Left kidney (tissue), 8 donors: ENCODE data around the gene NRXN2. TPM values are rescaled to one million over a fixed set of nuclear protein-coding genes. Genes with fewer than 3 reads are reported as not detected.
A peak's percentile ranks its signal among the peaks of the same experiment; 100 is the strongest.

Source experiments
- DNase-seq: peaks from one replicate; pipeline ENCODE4 v3.0.0-alpha.2; 2013
- long read RNA-seq, 8 donors: transcript quantifications; one replicate each; lab custom pipeline, GENCODE V29; 2026
- polyA plus RNA-seq: library from polyadenylated mRNA; unstranded; fragments of 120-200 nt; gene quantifications from one replicate; pipeline ENCODE4 v1.2.1, GENCODE V29; 2013; ENCODE audit not compliant: insufficient read length

NRXN2 gene
- 14.9 TPM for polyA plus RNA-seq
- long read RNA-seq, donor 1, transcript NRXN2-210 (3 exons, 3,232 nt): major isoform, 5 of 8 reads
- long read RNA-seq, donor 1, partial matches to known transcripts: 0 of 8 reads
- long read RNA-seq, donor 1, other reads (novel, unspliced or antisense): 0 of 8 reads
- long read RNA-seq, donor 2, partial matches to known transcripts: 0 of 2 reads
- long read RNA-seq, donor 2, other reads (novel, unspliced or antisense): 0 of 2 reads
- long read RNA-seq, donor 3, partial matches to known transcripts: 0 of 2 reads
- long read RNA-seq, donor 3, other reads (novel, unspliced or antisense): 0 of 2 reads
- long read RNA-seq, donor 4: 0 reads
- long read RNA-seq, donor 5, partial matches to known transcripts: 0 of 3 reads
- long read RNA-seq, donor 5, other reads (novel, unspliced or antisense): 0 of 3 reads
- long read RNA-seq, donor 6, transcript NRXN2-202 (7 exons, 3,535 nt): major isoform, 5 of 7 reads
- long read RNA-seq, donor 6, partial matches to known transcripts: 0 of 7 reads
- long read RNA-seq, donor 6, other reads (novel, unspliced or antisense): 0 of 7 reads
- long read RNA-seq, donor 7, partial matches to known transcripts: 0 of 1 reads
- long read RNA-seq, donor 7, other reads (novel, unspliced or antisense): 0 of 1 reads
- long read RNA-seq, donor 8, partial matches to known transcripts: 0 of 1 reads
- long read RNA-seq, donor 8, other reads (novel, unspliced or antisense): 0 of 1 reads

DNA sequence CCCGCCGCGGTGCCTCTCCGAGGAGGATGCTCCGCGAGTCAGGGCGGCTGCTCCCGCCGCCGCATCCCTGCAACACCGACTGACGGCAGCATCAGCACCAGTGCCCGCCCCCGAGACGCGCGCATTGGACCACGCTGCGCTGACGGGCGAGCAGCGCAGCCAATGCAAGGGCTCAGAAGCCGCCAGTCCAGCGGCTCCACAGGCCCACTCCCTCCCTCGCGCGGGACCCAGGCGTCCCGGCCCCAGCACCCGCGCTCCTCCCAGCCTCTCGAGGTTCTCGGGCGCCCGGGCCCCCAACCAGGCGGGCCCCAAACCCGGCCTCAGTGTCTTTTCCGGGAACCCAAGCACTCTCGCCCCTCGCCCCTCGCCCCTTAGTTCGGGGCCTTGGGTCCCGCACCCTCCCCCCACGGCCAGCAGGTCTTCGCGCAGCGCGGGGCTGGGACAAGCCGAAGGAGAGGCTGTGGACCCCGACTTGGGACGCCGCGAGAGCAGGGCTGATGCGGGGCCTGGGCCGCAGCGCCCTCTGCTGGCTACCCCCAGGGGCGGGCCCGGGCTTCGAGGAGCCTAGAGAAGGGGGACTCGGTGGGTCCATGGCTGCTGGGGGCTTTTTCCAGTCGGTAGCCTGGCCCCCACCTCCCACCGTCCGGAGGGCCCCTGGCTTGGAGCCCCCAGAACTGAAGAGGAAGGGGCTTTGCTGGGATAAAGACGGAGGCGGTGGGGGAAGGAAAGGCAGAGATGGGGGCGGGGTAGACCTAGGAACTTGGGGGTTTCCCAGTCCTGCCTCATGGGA, at the start of gene NRXN2:
Gene NRXN2 (minus strand): TSS at position 81 of the 790 bp plus-strand sequence. CDS start 9,498 bp downstream, outside the sequence.
- DNase-seq: no peak

GRCh38 chr11:64772303-64773018, 49.5 kb upstream of the NRXN2 start:
- DNase-seq: no peak

GRCh38 chr11:64771861-64772260, 48.9 kb upstream of the NRXN2 start:
- no peak for DNase-seq

- DNase-seq: no peak
These were observed 47.1 kb upstream of the NRXN2 start for GRCh38 chr11:64770120-64770519.

GRCh38 chr11:64769283-64769682, 46.3 kb upstream of the NRXN2 start:
- no peak for DNase-seq

- no peak for DNase-seq
These were observed 45.3 kb upstream of the NRXN2 start for GRCh38 chr11:64768300-64768694.

GRCh38 chr11:64767344-64768299, 44.6 kb upstream of the NRXN2 start:
- no peak for DNase-seq

DNA sequence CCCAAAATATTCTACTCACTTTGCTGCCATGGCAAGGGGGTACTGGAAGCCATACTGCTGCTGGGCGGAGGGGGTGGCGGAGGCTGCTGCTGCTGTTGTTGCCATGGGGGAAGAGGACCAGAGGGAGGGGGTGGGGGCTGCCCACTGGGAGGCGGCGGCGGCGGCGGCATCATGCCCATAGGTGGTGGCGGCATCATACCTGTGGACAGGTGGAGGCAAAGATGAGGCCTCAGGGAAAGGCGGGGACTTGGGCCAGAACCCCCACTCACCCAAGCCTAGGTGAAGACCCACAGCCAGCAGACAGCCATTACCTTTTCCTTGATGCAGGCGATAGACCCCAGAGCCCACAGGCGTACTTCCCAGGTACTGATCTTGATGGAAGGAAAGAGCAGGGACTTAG, 43.9 kb upstream of the NRXN2 start:
- DNase-seq: no peak

DNA sequence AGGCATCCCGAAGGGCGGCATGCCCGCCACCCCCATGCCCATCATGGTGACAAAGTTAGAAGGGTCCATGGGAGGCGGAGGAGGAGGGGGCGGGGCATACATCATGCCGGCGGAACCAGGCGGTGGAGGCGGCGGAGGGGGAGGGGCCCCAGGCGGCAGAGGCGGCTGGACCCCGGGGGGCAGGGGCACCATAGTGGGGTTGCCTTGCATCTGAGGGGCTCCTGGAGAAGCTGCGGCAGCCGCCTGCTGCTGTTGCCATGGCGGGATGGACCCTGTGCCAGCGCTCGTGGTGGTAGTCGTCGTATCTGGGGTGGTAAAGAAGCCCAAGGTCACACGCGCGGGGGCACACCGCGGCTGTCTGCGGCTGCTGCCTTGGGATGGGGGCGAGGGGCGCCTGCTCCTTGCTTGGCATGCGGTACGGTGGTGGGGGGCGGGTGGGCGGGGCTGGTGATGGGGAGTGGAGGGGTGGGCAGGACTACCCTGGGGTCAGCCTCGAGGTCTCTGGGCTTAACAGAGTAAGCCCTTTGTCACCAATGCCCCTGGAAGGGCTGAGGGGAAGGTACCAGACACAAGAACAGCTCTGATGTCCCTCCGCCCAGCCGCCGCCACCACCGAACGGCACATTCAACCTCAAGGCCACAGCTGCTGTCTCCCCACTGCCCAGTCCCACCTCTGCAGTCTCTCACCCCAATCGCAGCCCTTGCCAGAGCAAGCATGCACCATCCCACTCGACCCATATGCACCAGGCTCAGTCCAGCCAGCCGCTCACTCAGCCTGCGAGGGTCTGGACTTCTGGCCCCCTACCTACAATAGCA, 43.1 kb upstream of the NRXN2 start:
- no peak for DNase-seq

DNA sequence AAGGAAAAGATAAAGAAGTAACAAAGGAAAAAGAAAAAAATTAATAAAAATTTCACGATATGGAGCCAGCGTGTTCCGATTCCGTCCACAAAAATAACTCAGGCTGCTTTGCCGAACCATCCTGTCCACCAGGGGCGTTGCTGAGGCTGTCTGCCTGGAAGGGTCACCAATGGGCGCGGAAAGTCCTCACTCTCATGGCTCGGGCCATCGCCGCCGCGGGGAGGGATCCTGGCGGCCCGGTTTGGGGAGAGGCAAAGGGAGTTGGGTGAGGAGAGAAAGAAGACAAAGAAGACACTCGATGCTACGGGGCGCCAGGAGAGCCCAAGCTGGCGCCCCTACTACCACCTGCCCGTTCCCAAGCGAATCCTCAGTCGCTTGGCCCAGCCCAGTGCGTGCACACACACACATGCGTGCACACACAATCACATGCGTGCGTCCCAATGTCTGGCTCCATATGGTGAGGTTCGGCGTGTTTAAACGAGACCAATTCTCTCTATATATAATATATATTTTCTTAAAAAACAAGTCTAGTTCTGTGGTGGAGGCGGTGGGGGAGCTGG, 42.4 kb upstream of the NRXN2 start:
- DNase-seq: no peak

DNA sequence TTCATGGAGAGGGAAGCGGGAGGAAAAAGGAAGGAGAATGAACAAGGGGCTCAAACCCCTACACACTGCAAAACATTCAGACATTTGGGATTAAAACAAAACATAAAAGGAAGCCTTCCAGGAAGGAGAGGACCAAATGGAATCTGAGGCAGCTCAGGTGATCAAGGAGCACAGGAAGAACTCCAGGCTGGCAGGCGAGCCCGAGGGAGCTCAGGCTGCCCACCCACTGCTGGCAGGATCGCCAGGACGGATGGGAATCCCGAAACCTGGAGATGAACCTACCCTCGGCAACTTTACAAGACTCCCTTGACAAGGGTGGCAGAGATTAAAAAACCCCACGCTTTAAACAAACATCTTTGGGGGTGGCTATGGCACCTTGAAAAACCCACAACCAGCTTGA, 41.8 kb upstream of the NRXN2 start:
- no peak for DNase-seq

- no peak for DNase-seq
These were observed 41.1 kb upstream of the NRXN2 start for GRCh38 chr11:64764040-64764611.

DNA sequence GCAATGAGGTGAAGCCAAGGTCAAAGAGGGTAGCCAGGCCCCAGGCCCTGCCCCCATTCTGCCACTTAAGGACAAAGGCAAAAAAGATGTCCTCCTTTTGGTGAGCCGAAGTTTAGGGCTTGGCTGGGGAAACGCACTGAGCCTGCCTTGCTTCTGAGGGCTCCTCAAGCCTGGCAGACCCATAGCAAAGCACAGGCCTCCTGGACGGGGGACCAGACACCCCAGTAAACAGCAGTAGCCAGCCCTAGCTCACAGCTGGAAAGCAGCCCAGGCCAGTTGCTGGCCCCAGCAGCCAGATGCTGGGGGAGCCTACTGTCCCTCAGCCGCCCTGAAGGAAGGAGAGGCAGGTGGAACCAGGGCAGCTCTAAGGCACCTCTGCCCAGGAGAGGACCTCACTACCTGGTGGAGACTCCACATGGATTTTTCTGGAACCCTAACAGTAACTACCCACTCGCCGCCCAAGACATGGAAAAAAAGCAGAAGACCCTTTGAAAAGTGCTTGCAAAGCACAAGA, 40.6 kb upstream of the NRXN2 start:
- DNase-seq: no peak

DNA sequence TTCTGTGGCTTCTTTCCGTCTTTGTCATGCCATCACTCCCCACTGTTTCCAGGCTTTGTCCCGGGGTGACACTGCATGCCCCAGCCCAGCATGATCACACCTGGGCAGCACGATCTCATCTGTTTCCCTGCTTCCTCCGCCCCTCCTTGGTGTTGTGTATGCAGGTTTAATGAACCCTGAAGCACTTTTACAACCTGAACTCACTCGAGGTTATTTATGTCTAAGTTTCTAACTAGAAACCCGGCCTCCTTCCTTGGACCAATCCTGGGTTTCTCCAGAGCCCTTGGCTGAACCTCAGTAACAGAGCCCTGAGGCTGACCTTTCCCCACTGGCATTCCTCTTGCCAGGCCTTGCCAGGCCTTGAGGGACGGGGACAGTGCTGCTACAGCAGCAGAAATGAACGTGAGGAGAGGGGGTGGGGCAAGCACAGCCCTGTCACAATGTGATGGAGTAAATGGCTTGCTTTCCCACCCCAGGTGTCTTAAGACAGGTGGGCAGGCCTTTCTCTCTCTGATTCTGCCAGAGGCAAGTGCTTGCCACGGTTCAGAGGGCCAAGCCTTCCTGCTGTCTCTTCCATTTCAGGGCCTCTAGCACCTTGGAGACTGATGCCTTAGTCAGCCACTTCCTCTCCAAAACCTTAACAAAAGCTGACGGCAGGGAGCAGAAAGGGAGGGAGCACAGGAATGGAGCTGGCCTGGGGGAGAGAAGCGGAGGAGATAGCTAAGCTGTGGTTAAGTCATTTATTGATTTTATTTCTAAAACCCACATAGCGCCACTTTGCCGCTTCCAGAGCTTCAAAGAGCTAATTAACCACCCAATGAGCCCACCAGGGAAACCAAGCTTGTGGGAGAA, 39.9 kb upstream of the NRXN2 start:
- DNase-seq: peak; percentile 88

- no peak for DNase-seq
These were observed 39.3 kb upstream of the NRXN2 start for GRCh38 chr11:64762277-64762673.

DNA sequence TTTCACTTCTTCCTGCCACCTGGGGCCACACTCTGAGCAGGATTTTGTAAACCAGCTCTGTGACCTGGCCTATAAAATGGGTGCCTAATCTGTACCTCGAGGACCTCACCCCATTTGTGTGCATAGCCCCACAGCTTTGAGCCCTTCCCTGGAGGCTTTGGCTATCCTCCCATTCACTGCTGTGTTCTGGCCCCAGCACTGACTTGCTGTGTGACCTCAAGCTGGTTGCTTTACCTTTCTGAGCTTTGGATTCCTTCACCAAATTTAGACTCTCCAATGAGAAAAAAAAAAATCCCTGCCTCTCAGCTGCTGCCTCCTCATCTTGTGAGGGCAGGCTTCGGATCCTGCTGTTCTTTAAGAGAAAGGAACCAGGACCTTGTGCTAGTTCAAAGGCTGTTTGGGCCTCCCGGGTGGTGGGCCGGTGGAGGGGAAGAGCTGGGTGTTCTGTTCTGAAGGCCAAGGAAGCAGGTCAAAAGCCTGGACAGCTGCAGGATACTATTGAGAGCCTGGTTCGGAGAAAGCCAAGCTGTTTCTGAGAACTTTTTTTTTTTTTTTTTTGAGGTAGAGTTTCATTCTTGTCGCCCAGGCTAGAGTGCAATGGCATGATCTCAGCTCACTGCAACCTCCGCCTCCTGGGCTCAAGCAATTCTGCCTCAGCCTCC, 37.9 kb upstream of the NRXN2 start:
- no peak for DNase-seq
